ENCODE results near the gene KLK13. TPM values are rescaled to one million over a fixed set of nuclear protein-coding genes. Genes with fewer than 3 reads are reported as not detected.

The KLK13 gene, protein sequence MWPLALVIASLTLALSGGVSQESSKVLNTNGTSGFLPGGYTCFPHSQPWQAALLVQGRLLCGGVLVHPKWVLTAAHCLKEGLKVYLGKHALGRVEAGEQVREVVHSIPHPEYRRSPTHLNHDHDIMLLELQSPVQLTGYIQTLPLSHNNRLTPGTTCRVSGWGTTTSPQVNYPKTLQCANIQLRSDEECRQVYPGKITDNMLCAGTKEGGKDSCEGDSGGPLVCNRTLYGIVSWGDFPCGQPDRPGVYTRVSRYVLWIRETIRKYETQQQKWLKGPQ
- not detected in 2 replicates for total RNA-seq

DNA sequence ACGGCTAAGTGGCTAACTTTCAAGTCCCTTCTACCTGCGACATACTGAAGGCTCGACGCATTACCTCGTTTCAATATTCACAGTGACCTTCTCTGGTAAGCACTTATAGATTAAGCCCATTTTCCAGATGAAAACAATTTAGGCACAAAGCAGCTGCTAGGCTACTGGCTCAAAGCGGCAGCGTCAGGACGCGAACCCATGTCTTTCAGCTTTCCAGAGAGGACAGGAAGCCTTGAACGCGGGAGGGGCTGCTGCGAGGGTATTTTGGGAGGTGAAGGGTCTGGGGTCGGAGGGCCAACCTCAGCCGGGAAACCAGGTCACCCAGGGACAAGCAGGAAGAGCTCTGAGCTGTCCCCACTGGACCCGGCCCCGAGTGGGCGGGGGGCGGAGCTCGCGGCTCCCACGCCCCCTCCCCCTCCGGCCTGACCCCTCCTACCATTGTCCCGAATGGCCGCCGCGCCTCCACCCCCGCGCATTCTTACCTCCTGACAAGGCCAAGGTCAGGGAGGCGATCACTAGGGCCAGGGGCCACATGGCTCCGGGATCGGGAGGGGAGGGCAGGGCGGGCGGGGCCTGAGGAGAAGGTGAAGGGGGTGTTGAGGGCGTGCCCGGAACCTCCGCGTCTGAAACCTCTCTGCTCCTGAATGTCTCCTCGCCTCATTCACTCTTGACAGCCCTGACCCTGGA, at the start of gene KLK13:
KLK13 (minus strand) TSS at position 559 of the 687 bp plus-strand sequence; CDS start at position 534, 25 bp downstream.

DNA sequence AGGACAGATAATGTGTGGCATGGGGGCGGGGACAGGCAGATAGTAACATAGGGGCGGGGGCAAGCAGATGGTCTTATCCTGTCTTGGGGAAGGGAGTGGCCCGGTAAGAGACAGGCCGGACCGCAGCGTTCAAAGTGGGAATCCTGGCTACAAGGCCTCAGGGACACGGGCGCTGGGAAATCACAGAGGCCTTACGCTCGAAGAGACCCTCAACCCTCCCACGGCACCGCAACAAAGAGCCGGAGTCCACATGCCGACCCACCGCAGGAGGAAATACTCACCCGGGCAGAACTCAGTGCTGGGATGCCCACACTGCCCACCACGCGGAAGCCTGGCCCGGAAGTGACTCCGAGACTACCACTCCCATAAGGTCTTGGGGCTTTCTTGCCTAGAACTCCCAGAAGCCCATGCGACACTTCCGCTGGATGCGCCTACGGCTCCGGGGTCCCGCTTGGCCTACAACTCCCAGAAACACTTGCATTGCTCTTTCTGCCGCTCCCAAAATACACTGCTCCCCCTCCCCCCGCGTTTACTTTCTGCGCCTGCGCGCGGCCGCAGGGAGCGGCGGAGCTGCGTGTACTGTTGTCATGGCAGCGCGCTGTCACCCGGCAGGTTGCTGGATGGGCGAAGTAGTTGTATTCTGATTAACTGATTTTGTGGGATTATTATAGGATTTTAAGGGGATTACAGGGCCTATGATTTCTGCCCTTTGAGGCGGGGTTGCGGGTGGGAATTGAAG, 43.3 kb upstream of the KLK13 start, which contains the start of gene CTU1:
CTU1 (minus strand) TSS at position 344 of the 739 bp plus-strand sequence. CDS start 3,840 bp downstream, outside the sequence.

DNA sequence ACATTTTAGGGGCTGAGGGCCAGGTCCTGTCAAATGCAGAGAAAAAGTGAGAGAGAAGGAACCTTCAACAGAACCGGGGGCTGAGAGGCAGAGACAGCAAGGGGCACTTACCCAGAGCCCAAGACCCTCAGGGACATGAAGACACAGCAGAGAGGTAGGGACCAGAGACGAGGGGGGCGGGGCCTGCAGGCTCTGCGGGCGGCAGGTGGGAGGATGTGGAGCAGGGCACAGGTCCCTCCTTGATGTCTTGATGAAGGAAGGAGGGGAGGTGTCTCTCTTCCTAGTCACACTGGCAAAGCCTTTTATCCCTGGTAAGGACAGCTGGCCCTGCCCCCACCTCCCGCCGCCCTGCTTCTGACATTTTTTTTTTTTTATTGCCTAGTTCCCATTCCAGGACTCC, 17.7 kb upstream of the KLK13 start, which contains the start of gene KLK14:
KLK14 (minus strand) TSS at position 277 of the 400 bp plus-strand sequence; CDS start at position 4, 273 bp downstream.

DNA sequence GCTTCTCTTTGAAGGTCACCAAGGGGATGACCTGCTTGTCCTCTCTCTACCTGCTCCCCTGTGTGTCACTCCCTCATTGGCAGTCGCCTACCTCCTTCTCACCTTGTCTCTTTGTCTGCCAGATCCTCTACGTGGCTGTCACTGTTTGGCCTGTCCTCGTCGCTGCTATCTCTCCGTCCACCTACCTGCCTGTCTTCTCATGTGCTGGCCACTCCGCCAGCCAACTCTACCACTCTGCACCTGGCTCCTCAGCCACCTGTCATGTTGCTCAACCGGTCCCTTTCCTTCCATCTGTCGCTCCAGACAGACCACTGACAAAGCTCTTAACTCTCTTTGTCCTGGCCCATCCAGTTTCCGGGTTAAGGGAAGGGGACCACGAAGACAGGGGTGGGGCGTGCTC, 30.2 kb downstream of the KLK13 start, which contains the start of gene KLK12:
KLK12 (minus strand) TSS at position 299 of the 400 bp plus-strand sequence. CDS start 381 bp downstream, outside the sequence.

DNA sequence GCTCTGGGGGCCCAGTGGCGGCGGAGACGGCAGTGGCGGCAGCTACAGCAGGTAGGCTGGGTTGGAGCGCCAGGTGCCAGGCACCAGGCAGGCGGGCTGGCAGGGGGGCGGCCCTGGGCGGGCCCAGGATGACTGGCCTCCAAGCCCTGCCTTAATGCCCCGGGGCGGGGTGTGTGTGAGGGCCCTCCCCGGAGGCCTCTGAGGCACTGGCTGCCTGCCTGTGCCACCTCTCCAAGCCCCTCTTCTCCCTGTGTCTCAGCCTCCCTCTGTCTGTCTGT, 38.4 kb downstream of the KLK13 start, which contains the start of gene KLK11:
KLK11 (minus strand) TSS at position 63 of the 278 bp plus-strand sequence. CDS start 985 bp downstream, outside the sequence.

DNA sequence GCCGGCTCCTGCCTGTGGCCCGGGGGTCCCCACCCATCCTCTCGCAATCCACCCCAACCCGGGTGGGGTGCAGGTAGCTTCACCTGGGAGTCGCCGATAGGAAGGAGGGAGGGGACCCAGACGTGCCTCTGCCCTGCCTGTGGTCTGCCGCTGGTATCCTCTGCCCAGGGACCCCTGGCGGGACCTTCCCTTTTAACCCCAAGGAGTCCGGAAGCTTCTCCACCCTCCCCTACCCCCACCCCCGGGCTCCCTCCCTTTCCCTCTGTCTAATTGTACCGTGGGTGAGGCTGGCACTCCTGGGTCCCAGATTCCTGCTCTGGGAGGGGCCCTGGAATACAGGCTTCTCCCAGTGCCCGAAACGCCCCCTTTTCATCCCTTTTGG, 45.4 kb downstream of the KLK13 start, which contains the start of gene KLK10:
KLK10 (minus strand) TSS at position 166 of the 382 bp plus-strand sequence. CDS start 579 bp downstream, outside the sequence.

Other genes starting within 250 kb of the KLK13 start
- gene KLK1, start 241.3 kb downstream of the KLK13 start, total RNA-seq: not detected in 2 replicates
- gene KLK15, start 231.5 kb downstream of the KLK13 start, total RNA-seq: not detected in 2 replicates
- gene KLK3, start 210.2 kb downstream of the KLK13 start, total RNA-seq: not detected in 2 replicates
- gene KLK2, start 191.7 kb downstream of the KLK13 start, total RNA-seq: not detected in 2 replicates
- gene KLK4, start 153.7 kb downstream of the KLK13 start, total RNA-seq: not detected in 2 replicates
- not detected in 2 replicates for gene KLK5, start 112.1 kb downstream of the KLK13 start, total RNA-seq
- gene KLK6, start 95.5 kb downstream of the KLK13 start, total RNA-seq: not detected in 2 replicates
- gene KLK7, start 81.2 kb downstream of the KLK13 start, total RNA-seq: not detected in 2 replicates
- not detected in 2 replicates for gene KLK8, start 63.5 kb downstream of the KLK13 start, total RNA-seq
- gene KLK10, start 45.4 kb downstream of the KLK13 start, total RNA-seq: not detected in 2 replicates
- gene KLK11, start 38.5 kb downstream of the KLK13 start, total RNA-seq: not detected in 2 replicates
- not detected in 2 replicates for gene KLK12, start 30.1 kb downstream of the KLK13 start, total RNA-seq
- gene KLK14, start 17.8 kb upstream of the KLK13 start, total RNA-seq: not detected in 2 replicates
- gene CTU1, start 43.3 kb upstream of the KLK13 start, total RNA-seq: 8.3 and 12.5 TPM in 2 replicates
- gene SIGLEC9, start 59.8 kb upstream of the KLK13 start, total RNA-seq: not detected in 2 replicates
- not detected in 2 replicates for gene SIGLEC7, start 77.2 kb upstream of the KLK13 start, total RNA-seq
- gene CD33, start 160.0 kb upstream of the KLK13 start, total RNA-seq: not detected in 2 replicates
- gene SIGLECL1, start 186.0 kb upstream of the KLK13 start, total RNA-seq: not detected in 2 replicates
- 0.32 and 0.90 TPM in 2 replicates for gene IGLON5, start 246.6 kb upstream of the KLK13 start, total RNA-seq

All from cardiac atrium fibroblast (primary cell).